LHCN-M2 (cell line): ENCODE measurements around the gene FEM1B. TPM values are rescaled to one million over a fixed set of nuclear protein-coding genes. Genes with fewer than 3 reads are reported as not detected.

Source experiments
- DNase-seq: peaks from one replicate; pipeline ENCODE4 v3.0.0-alpha.2; 2012; ENCODE audit warnings: low read depth
- total RNA-seq: library from RNA; depleted of rRNA; stranded (reverse); fragments of >200 nt; gene quantifications from 2 replicates; pipeline ENCODE4 v1.2.3, GENCODE V29; 2014

The FEM1B gene
- total RNA-seq, 1 experiment from 2014 or later = 32.2 TPM

GRCh38 chr15:68307131-68307928 is 29.8 kb downstream of the FEM1B start:
- DNase-seq = no peak

- no peak for DNase-seq
Measured at GRCh38 chr15:68309024-68309423, 31.5 kb downstream of the FEM1B start.

GRCh38 chr15:68310178-68310803 is 32.7 kb downstream of the FEM1B start:
- DNase-seq = no peak

GRCh38 chr15:68310804-68311463 is 33.4 kb downstream of the FEM1B start:
- no peak for DNase-seq

GRCh38 chr15:68311464-68311835 is 33.9 kb downstream of the FEM1B start:
- no peak for DNase-seq

GRCh38 chr15:68311859-68312557 is 34.5 kb downstream of the FEM1B start:
- no peak for DNase-seq

- DNase-seq = no peak
Measured at GRCh38 chr15:68312701-68313204, 35.2 kb downstream of the FEM1B start.

- DNase-seq = no peak
Measured at GRCh38 chr15:68313501-68314410, 36.2 kb downstream of the FEM1B start.

GRCh38 chr15:68314563-68314962 is 37.0 kb downstream of the FEM1B start:
- DNase-seq = no peak

- no peak for DNase-seq
Measured at GRCh38 chr15:68315035-68315434, 37.5 kb downstream of the FEM1B start.

- DNase-seq = no peak
Measured at GRCh38 chr15:68315495-68316031, 38.0 kb downstream of the FEM1B start.

GRCh38 chr15:68316061-68316804 is 38.7 kb downstream of the FEM1B start:
- DNase-seq = no peak

- DNase-seq = no peak
Measured at GRCh38 chr15:68317281-68318007, 39.9 kb downstream of the FEM1B start.

GRCh38 chr15:68318008-68318835 is 40.7 kb downstream of the FEM1B start:
- no peak for DNase-seq

- DNase-seq = no peak
Measured at GRCh38 chr15:68318931-68319909, 41.7 kb downstream of the FEM1B start.

GRCh38 chr15:68319997-68320396 is 42.5 kb downstream of the FEM1B start:
- DNase-seq = no peak

- DNase-seq = no peak
Measured at GRCh38 chr15:68321229-68321628, 43.7 kb downstream of the FEM1B start.
